Tongue (tissue), 2 donors: ENCODE data around the gene ITPR2. TPM values are rescaled to one million over a fixed set of nuclear protein-coding genes. Genes with fewer than 3 reads are reported as not detected.
A peak's percentile ranks its signal among the peaks of the same experiment; 100 is the strongest.
"Not testable (repeated sequence)": the region's sequence is repeated elsewhere in the genome, so short reads cannot be mapped to it uniquely, and the experiment has no call there.

ENCODE experiments used
- DNase-seq: peaks from one replicate; pipeline ENCODE4 v3.0.0-alpha.2; 2015
- total RNA-seq: library from RNA; depleted of rRNA; stranded (reverse); fragments of >200 nt; gene quantifications from one replicate; pipeline ENCODE4 v1.2.3, GENCODE V29; 2014

The ITPR2 gene
- total RNA-seq, 1 donor from 2014 or later: 31.4 TPM

- DNase-seq: no peak
These were observed 211.1 kb downstream of the ITPR2 start for GRCh38 chr12:26621932-26622331.

DNA sequence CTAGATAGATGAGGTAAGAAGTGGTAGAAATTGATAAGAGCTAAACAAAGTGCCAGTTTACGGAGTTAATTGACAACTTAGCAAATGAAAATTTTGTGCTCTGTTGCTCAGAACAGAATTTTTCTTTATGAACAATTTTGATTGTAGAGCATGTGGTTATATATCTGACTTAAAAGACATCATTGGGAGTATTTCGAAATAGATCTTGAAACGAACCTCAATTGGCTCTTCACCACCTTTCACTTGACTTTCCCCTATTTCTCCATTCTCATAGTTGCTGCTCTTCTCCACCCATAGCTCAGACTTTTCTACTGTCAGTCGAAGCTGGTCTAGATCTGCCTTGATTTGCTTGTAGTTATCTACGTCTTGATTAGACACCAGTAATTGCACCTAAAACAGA lies 212.1 kb downstream of the ITPR2 start:
- no peak for DNase-seq

GRCh38 chr12:26617513-26617912 lies 215.5 kb downstream of the ITPR2 start:
- DNase-seq: no peak

- peak; percentile 51 for DNase-seq
These were observed 218.9 kb downstream of the ITPR2 start for GRCh38 chr12:26614011-26614616.

- DNase-seq: no peak
These were observed 220.8 kb downstream of the ITPR2 start for GRCh38 chr12:26612203-26612602.

- DNase-seq: no peak
These were observed 221.4 kb downstream of the ITPR2 start for GRCh38 chr12:26611598-26611997.

GRCh38 chr12:26610774-26611173 lies 222.2 kb downstream of the ITPR2 start:
- DNase-seq: no peak

DNA sequence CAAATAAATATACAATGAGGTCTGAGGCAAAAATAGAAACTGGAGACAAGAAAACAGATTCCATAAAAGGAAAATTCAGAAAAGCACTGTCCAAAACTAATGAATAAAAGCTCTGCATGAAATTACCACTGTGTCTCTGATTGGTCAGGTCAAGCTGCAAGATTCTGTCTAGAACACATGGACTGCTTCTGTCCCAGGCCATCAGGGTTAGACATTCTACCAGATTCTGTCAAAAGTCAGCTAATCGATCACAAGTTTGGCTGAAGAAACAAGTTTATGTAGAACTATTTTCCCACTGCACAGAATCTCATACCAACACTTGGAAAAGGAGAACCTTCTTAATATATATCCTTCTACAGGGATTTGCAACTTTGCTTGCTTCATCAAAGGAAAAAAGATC lies 223.0 kb downstream of the ITPR2 start:
- no peak for DNase-seq

- peak; percentile 18 for DNase-seq
These were observed 224.3 kb downstream of the ITPR2 start for GRCh38 chr12:26608706-26609105.

DNA sequence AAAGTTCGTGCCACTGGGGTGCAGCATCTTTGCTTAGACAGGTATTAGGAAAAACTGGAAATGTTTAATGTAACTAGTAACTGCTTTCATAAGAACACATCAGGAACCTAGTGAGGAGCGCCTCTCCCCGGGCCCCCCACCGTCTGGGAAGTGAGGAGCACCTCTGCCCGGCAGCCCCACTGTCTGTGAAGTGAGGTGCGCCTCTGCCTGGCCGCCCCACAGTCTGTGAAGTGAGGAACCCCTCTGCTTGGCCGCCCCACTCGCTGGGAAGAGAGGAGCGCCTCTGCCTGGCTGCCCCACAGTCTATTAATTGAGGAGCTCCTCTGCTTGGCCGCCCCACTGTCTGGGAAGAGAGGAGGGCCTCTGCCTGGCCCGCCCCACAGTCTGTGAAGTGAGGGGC lies 224.7 kb downstream of the ITPR2 start:
- DNase-seq: no peak

- DNase-seq: no peak
These were observed 226.1 kb downstream of the ITPR2 start for GRCh38 chr12:26606911-26607310.

- not testable (repeated sequence) for DNase-seq
These were observed 228.2 kb downstream of the ITPR2 start for GRCh38 chr12:26604813-26605212.

DNA sequence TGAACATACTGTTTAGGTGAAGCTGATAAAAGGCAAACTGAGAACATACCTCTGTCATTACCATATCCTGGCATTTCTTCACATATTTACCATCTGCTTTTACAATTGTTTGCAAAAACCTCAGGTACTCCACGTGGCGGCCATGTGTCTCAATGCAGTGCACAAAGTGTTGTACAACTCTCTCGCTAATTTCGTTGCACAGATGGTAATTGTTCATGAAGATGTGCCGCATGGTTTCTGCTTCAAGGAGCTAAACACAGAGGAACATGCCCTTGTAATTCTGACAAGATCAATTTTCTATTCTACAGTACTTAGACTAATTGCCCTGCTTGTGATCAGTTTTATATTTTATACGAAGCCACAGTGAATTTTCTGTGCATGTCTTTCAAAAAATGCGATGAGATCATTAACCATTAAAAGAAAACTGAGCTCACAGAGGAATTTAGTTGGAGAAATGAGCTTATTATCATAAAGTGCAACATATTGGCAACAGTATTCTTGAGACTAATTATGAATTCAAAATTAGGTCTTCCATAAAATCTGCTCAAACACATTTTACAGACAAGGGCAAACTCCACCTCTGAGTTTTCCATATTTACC lies 233.8 kb downstream of the ITPR2 start:
- peak; percentile 16 for DNase-seq

- DNase-seq: no peak
These were observed 237.2 kb downstream of the ITPR2 start for GRCh38 chr12:26595806-26596205.

DNA sequence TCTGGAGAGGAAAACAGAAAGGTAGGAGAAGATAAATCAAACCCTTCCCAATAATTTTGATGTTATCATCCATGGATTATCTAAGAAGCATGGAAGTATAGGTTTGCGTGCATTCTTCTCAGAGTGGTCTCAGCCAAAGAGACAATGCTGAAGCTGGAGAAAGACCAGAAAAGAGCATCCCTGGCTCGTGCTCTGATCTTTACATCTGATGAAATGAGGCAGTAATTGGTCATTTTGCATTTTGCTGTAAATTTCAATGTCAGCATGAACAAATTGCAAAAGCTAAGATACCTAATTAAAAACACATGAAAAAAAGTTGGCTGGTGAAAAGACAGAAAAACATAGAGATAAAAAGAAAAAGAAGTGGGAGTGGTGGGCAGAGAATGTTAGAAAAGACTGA lies 252.4 kb downstream of the ITPR2 start:
- DNase-seq: no peak

DNA sequence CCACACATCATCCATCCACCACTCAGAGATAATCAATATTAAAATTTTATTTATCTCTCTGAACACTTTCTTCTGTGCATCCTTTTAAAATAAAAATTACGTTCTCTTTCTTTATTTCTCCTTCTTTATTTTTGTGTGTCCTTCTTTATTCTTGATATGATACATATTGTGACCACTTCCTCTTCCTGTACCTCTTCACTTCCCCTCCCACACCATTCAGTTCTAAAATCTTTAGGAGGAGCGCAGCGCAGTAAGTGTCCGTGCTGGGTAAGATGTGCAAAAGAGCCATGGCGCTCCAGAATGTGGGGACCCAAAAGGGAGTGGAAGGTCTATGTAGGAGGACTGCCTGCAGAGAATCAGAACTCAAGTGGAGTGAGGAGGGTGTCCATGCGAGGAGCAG lies 256.7 kb downstream of the ITPR2 start:
- DNase-seq: no peak

- no peak for DNase-seq
These were observed 259.6 kb downstream of the ITPR2 start for GRCh38 chr12:26573225-26573909.

GRCh38 chr12:26572137-26572536 lies 260.9 kb downstream of the ITPR2 start:
- peak; percentile 82 for DNase-seq

GRCh38 chr12:26571560-26571959 lies 261.4 kb downstream of the ITPR2 start:
- DNase-seq: no peak

- DNase-seq: no peak
These were observed 265.9 kb downstream of the ITPR2 start for GRCh38 chr12:26567126-26567525.

- peak; percentile 91 for DNase-seq
These were observed 266.3 kb downstream of the ITPR2 start for GRCh38 chr12:26566675-26567074.

DNA sequence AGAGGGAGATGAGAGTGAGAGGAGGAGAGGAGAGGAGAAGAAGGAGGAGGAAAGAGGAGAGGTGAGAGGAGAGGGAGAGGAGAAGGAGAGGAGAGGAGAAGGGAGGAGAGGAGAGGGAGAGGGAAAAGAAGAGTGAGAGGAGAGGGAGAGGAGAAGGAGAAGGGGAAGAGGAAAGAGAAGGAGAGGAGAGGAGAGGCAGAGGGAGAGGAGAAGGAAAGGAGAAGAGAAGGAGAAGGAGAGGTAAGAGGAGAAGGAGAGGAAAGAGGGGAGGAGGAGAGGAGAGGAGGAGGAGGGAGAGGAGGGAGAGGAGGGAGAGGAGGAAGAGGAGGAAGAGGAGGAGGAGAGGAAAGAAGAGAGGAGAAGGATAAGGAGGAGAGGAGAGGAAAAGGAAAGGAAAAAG lies 266.8 kb downstream of the ITPR2 start:
- DNase-seq: no peak

DNA sequence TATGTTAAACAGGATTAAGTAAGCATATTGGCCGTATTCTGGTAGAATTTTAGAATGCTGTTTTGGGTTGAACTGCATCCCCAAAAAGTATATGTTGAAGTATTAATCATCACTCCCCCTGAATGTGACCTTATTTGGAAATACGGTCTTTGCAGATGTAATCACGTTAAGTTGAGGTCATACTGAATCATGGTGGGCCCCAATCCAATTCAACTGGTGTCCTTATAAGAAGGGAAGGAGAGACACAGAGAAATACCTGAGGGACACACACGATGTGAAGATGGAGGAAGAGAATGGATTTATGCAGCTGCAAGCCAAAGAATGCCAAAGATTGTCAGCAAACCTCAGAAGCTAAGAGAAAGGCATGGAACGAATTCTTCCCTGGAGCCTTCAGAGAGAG lies 268.6 kb downstream of the ITPR2 start:
- no peak for DNase-seq

- DNase-seq: no peak
These were observed 269.4 kb downstream of the ITPR2 start for GRCh38 chr12:26563552-26563951.
